MM.1S (cell line): ENCODE data around the gene NDUFA5.
A peak's percentile ranks its signal among the peaks of the same experiment; 100 is the strongest.

ENCODE experiments used
- CTCF ChIP-seq: fragments of 300-600 bp; sonication (generic); IDR thresholded peaks from 2 replicates; pipeline ENCODE4 v1.5.1; 2016; ENCODE audit warnings: antibody characterized with exemption, low read length, mixed read lengths
- EZH2 ChIP-seq: fragments of 300-600 bp; sonication (generic); optimal IDR thresholded peaks from 2 replicates; pipeline ENCODE3; 2017; ENCODE audit warnings: low read depth, mild to moderate bottlenecking, antibody characterized with exemption, low read length, mixed read lengths

DNA sequence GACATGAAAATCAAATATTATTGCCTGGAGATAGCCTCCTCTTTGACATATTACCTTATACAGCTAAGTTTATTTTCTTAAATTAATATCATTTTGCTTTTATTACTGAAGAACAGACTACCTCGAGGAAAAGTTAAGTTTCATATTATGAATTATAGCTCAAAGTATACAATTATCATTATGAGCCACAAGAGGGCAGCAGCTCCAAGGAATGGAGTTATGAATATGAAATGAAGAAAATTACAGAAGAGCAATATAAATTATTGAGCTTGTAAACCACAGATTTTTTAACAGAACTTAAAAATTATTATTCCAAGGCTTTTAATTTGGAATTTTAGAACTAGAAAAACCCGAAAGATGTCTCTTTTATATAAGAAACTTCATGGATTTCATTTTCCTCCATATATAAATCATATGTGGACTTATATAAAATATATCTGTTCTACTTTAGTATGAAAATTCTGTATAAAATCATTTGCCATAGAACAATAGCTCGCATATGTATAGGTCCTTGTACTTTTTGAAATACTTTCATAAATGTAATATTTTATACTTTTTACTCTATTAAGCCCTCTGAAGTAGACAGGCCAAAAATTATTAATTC lies 63.3 kb downstream of the NDUFA5 start:
- peak; percentile 89 for TF ChIP-seq CTCF
- no peak for TF ChIP-seq EZH2
